Umbilical cord (tissue), 2 donors: ENCODE data around the gene AP5S1. TPM values are rescaled to one million over a fixed set of nuclear protein-coding genes. Genes with fewer than 3 reads are reported as not detected.
"Not testable (repeated sequence)": the region's sequence is repeated elsewhere in the genome, so short reads cannot be mapped to it uniquely, and the experiment has no call there.

Experiments
- DNase-seq: peaks from one replicate; pipeline ENCODE4 v3.0.0-alpha.2; 2015; ENCODE audit warnings: low spot score
- total RNA-seq: library from RNA; depleted of rRNA; stranded (reverse); fragments of >200 nt; gene quantifications from one replicate; pipeline ENCODE4 v1.2.3, GENCODE V29; 2014; ENCODE audit warnings: low replicate concordance; ENCODE audit not compliant: insufficient read depth

Gene AP5S1
- total RNA-seq, 1 donor from 2014 or later: 6.3 TPM

- DNase-seq: no peak
Measured at GRCh38 chr20:3842348-3842930, 22.1 kb downstream of the AP5S1 start.

DNA sequence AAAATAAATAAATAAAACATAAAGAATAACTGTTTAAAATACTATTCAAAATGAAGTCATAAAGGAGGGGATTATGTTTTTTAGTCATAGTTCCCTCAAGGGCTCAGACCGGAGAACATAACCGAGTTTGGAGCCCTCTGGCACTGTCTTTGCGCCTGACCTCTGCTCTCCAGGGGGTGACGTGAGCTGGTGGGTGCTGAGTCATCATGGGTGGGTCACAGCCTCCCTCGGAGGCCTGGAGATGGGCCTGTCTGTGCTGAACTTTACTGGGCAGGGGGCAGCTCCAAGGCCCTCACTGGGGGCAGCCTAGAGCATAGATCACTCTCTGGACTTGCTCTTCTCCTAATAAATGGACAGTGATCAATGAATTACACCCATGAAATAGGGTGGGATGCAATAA, 23.1 kb downstream of the AP5S1 start:
- no peak for DNase-seq

GRCh38 chr20:3843990-3844619, 23.8 kb downstream of the AP5S1 start:
- not testable (repeated sequence) for DNase-seq

DNA sequence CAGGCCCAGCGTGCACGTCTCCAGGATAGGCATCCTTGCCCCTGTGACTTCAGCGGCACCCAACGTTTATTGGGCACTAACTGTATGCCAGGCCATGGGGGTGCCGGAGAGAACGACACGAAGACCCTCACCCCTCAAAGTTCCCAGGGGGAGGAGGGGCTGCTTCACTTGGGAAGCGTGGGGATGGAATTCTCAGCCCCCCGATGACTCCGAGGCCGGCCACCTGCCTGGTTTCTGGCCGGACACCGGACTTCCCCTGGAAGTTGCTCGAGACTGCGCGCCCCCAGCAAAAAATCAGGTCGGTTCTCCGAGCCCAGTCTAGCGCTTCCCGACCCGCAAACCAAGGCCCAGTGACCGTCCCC, 26.0 kb downstream of the AP5S1 start:
- no peak for DNase-seq

GRCh38 chr20:3846740-3847428, 26.5 kb downstream of the AP5S1 start, which contains the start of gene MAVS:
Gene MAVS, plus strand, starts transcription at chr20:3846834. Its CDS starts 7,791 bp downstream, at chr20:3854625.
- peak; percentile 87 for DNase-seq

GRCh38 chr20:3847429-3847940, 27.1 kb downstream of the AP5S1 start:
- no peak for DNase-seq

GRCh38 chr20:3848565-3848964, 28.2 kb downstream of the AP5S1 start:
- DNase-seq: no peak

- DNase-seq: no peak
Measured at GRCh38 chr20:3854462-3854871, 34.1 kb downstream of the AP5S1 start.

- DNase-seq: no peak
Measured at GRCh38 chr20:3857405-3857804, 37.1 kb downstream of the AP5S1 start.

- DNase-seq: no peak
Measured at GRCh38 chr20:3858689-3859088, 38.3 kb downstream of the AP5S1 start.

DNA sequence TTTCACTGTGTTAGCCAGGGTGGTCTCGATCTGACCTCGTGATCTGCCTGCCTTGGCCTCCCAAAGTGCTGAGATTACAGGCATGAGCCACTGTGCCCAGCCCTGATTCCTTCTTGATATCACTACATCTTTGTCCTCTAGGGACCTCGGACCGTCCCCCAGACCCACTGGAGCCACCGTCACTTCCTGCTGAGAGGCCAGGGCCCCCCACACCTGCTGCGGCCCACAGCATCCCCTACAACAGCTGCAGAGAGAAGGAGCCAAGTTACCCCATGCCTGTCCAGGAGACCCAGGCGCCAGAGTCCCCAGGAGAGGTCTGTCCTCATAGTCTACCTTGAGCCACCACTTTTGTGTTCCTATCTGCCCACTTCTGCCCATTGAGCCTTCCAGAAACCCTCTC, 40.8 kb downstream of the AP5S1 start:
- no peak for DNase-seq

DNA sequence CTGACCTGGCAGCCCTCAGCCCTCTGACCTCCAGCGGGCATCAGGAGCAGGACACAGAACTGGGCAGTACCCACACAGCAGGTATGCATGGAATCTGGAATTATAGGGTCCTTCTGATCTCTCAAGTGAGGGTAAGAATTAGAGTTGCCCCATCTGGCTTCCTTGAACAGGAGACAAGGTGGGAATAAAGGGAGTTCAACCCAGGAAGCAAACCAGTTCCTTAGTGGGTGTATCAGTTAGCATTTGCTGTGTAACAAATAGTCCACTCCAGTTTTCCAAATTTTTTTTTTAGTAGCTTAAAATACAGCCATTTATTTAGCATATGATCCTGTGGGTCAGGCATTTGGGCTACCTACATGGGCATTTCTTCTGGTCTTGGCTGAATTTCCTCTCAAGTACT, 42.0 kb downstream of the AP5S1 start:
- DNase-seq: no peak

DNA sequence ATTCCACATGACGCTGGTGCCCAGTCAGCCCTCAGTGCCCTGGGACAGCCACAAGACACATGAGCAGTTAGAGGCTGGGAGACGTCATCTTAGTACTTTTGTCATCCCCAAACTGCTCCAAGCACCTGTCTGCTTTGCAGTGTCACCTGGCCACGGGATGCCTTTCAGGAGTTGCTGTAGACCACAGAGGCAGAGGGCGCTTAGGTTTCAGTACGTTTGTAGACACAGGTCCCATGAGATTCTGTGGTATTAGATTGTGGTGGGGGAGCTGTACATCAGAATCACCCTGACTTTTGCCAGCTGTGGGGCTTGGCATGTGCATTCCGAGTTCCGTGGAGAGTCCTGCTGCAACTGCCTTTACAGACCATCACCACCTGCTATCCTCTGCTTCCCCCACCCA, 43.0 kb downstream of the AP5S1 start:
- DNase-seq: no peak

GRCh38 chr20:3864518-3864917, 44.2 kb downstream of the AP5S1 start:
- no peak for DNase-seq

DNA sequence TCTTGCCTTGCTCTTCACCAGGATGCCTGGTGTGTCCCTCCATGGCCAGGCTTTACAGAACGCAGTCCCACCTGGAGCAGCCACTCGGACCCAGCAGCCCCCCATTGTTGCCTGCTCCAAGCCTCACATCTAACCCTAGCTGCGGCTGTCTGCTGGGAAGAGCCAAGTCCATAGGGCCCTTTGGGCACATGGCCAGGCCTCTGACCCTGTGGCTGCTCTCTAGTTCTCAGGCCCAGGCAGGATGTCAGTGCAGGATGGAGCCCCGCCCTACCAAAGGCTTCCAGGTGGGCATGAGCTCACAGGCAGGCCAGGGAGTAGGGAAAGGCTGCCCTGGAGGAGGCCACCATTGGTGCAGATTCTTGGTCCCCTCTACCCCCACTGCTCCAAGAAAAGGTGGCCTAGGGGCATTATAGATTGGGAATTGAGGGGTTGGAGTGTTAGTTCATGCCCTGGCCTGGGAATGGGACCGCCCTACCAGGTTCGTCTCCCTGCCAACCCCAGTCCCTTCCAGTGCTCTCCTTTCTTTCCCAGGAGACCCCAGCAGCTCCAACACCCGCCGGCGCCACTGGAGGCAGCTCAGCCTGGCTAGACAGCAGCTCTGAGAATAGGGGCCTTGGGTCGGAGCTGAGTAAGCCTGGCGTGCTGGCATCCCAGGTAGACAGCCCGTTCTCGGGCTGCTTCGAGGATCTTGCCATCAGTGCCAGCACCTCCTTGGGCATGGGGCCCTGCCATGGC, 45.0 kb downstream of the AP5S1 start:
- no peak for DNase-seq

DNA sequence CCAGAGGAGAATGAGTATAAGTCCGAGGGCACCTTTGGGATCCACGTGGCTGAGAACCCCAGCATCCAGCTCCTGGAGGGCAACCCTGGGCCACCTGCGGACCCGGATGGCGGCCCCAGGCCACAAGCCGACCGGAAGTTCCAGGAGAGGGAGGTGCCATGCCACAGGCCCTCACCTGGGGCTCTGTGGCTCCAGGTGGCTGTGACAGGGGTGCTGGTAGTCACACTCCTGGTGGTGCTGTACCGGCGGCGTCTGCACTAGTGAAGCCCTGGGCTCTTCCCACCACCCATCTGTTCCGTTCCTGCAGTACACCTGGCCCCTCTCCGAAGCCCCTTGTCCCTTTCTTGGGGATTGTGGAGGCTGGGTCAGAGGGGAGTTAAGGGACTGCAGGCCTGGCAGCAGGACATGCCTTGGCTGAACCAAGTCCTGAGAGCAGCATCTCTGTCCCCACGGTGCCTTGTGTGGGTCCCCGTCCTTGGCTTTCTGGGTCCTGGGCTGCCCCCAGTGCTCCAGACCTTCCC, 45.6 kb downstream of the AP5S1 start:
- DNase-seq: no peak

DNA sequence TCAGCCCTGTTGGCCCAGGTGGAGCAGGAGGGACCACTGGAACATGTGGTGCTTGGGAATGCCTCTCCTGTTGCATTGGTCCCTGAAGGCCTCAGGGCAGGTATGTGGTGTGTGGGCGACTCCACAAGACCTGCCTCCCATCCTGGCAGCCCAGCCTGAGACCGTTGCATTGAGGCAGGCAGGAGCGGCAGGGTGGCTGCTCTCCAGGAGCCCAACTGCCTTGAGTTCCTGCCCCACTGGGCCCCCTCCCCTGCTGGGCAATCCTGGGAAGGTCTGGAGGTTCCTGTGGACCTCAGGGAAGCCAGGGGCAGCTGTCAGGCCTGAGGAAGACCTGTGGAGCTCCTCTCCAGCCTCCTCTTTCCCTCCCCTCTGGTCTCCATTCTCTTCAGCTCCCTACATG, 46.1 kb downstream of the AP5S1 start:
- no peak for DNase-seq

GRCh38 chr20:3867802-3868201, 47.5 kb downstream of the AP5S1 start:
- no peak for DNase-seq

DNA sequence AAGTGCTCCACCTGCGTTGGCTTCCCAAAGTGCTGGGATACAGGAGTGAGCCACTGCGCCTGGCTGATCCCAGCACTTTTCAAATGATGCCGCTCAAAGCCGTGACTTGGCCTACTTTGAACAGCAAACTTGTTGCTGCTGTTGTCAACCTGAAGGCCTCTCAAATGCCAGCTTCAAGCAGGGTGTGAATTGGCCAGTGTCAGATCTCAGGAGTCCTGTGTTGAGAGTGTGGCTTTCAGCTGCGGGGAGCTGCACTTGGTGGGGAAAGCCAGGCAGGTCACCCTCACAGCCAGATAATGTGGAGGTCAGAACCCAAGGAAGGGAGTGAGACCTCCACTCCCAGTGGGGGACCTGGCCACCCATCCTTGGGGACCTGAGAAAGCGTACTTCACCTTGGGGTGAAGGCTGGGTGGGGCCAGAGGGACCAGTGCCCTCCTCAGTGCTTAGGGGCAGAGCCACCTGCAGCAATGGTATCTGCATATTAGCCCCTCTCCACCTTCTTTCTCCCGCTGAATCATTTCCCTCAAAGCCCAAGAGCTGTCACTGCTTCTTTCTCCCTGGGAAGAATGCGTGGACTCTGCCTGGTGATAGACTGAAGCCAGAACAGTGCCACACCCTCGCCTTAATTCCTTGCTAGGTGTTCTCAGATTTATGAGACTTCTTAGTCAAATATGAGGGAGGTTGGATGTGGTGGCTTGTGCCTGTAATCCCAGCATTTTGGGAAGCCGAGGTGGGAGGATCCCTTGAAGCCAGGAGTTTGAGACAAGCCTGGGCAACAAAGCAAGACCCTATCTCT, 49.7 kb downstream of the AP5S1 start:
- DNase-seq: no peak

DNA sequence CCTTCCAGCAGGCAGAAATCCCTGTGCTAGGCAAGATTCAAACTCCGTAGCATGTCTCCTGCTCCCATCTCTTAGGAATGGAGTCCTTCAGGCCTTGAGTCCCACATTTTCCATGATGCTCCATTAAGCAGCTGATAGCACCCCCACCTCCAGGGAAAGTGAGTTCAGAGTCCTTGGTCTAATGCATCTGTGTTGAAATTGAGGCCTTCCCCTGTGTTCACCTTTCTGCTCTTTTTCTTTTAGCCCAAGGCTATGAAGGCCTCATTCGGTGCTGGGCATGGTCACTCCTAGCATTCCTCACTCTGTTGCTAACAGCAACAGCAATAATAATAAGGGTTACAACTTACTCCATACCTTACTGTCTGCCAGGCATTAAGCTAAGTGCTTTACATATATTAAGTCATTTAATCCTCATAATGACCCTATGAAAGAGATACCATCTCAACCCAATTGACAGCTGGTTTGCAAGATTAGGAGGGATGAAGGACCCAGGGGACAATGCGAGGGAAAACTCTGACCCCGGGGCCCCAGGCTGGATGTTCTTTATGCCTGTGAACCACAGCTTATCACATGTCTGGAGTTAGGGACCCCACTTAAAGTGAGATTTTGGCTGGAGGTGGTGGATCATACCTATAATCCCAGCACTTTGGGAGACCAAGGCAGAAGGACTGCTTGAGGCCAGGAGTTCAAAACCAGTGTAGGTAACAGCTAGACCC, 51.4 kb downstream of the AP5S1 start:
- no peak for DNase-seq

DNA sequence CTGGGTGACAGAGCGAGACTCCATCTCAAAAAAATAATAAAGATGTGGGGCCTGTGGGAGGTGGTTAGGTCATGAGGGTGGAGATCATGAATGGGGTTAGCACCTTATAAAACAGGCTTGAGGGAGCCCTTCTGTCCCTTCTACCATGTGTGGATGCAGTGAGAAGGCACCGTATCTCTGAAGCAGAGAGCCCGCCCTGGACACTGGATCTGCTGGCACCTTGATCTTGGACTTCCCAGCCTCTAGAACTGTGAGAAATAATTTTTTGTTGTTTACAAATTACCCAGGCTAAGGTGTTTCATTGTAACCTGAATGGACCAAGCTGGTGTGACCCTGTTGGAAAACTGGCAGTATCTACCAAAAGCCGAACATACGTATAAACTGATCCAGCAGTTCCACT, 53.2 kb downstream of the AP5S1 start:
- no peak for DNase-seq
